HFF-Myc (cell line): ENCODE data around the gene SORCS2.

Experiments
- DNase-seq: peaks from one replicate; pipeline ENCODE4 v3.0.0-alpha.2; 2011; ENCODE audit warnings: low read depth; ENCODE audit errors: extremely low read depth
- H3K4me3 ChIP-seq: replicated peaks from 2 replicates; pipeline ENCODE4 v1.5.1; 2011; ENCODE audit warnings: low read depth, mild to moderate bottlenecking, control low read depth, low read length
- CTCF ChIP-seq: IDR thresholded peaks from 2 replicates; pipeline ENCODE4 v1.5.1; 2012; ENCODE audit warnings: mild to moderate bottlenecking, low read depth, low read length, control low read depth; ENCODE audit errors: missing control alignments

SORCS2 gene

GRCh38 chr4:7276515-7276914 is 84.2 kb downstream of the SORCS2 start:
- no peak for TF ChIP-seq CTCF
- H3K4me3 ChIP-seq: no peak overlapping the region
- DNase-seq: no peak

- DNase-seq: no peak
- no peak for TF ChIP-seq CTCF
- no peak overlapping the region for H3K4me3 ChIP-seq
These were observed 85.9 kb downstream of the SORCS2 start for GRCh38 chr4:7278071-7278765.

GRCh38 chr4:7278981-7279380 is 86.6 kb downstream of the SORCS2 start:
- no peak overlapping the region for H3K4me3 ChIP-seq
- DNase-seq: no peak
- TF ChIP-seq CTCF: no peak

GRCh38 chr4:7279902-7280301 is 87.6 kb downstream of the SORCS2 start:
- DNase-seq: no peak

GRCh38 chr4:7280926-7281690 is 88.8 kb downstream of the SORCS2 start:
- no peak for DNase-seq
- H3K4me3 ChIP-seq: no peak overlapping the region
- TF ChIP-seq CTCF: no peak

More at GRCh38 chr4:7279902-7280301, 87.6 kb downstream of the SORCS2 start:
- H3K4me3 ChIP-seq: no peak overlapping the region
- TF ChIP-seq CTCF: no peak

- no peak for TF ChIP-seq CTCF
- DNase-seq: no peak
These were observed 89.6 kb downstream of the SORCS2 start for GRCh38 chr4:7281691-7282665.

More at GRCh38 chr4:7281691-7282665, 89.6 kb downstream of the SORCS2 start:
- H3K4me3 ChIP-seq: no peak overlapping the region
